B cell (primary cell): ENCODE measurements around the gene GNA15. TPM values are rescaled to one million over a fixed set of nuclear protein-coding genes. Genes with fewer than 3 reads are reported as not detected.

Source experiments
- ATAC-seq: fragments of 200-7000 bp; cut with Tn5 transposase; one replicate; pipeline ENCODE4 v1.10.0; 2021; ENCODE audit warnings: low read depth, mild to moderate bottlenecking, moderate number of reproducible peaks, moderate library complexity
- CTCF ChIA-PET: fragments of 350-600 bp; sonication (Branson Sonifier 250); formaldehyde crosslinking; loops from one replicate; lab custom pipeline; 2021; ENCODE audit warnings: antibody characterized with exemption, inconsistent platforms; lab: Charles Lee
- POLR2A ChIA-PET: fragments of 350-600 bp; sonication (Branson Sonifier 250); formaldehyde crosslinking; loops from one replicate; lab custom pipeline; 2021; ENCODE audit warnings: antibody characterized with exemption; lab: Charles Lee
- DNase-seq: peaks from one replicate; pipeline ENCODE4 v3.0.0; 2013
- H2AFZ ChIP-seq: 2 replicates; pipeline ENCODE4 v1.6.1; 2012; ENCODE audit warnings: mild to moderate bottlenecking, low read depth, low read length; ENCODE audit not compliant: insufficient read depth, poor library complexity, severe bottlenecking
- H3K27ac ChIP-seq, 2 donors: 1 replicate in 1 of 2; 2 replicates in 1 of 2; pipeline ENCODE4 v1.5.1; 2012 to 2013; ENCODE audit warnings: low read length in 2 of 2, mild to moderate bottlenecking in 2 of 2, moderate library complexity in 1 of 2
- H3K27me3 ChIP-seq, 4 experiments: fragments of 200-600 bp in 1 of 4; sonication (generic) in 1 of 4; replicated peaks in 1 of 4; 1 replicate in 2 of 4; 2 replicates in 2 of 4; pipeline versions ENCODE4 v1.6.1 to v1.7.0; 2013 to 2016; ENCODE audit warnings: low read length in 3 of 4, mild to moderate bottlenecking in 2 of 4, mixed read lengths in 1 of 4, moderate library complexity in 1 of 4; ENCODE audit not compliant: insufficient read depth in 4 of 4, control insufficient read depth in 3 of 4; ENCODE audit errors: control extremely low read depth in 1 of 4
- H3K36me3 ChIP-seq, 2 experiments: replicated peaks in 1 of 2; 1 replicate in 1 of 2; 2 replicates in 1 of 2; pipeline versions ENCODE4 v1.6.1 to v1.7.1; 2013; ENCODE audit warnings: low read length in 1 of 2; ENCODE audit not compliant: insufficient read depth in 2 of 2, control insufficient read depth in 1 of 2; ENCODE audit errors: control extremely low read depth in 1 of 2, extremely low read depth in 1 of 2
- H3K4me1 ChIP-seq, 2 donors: fragments of 200-600 bp in 1 of 2; sonication (generic) in 1 of 2; 1 replicate in 1 of 2; 2 replicates in 1 of 2; pipeline versions ENCODE4 v1.5.1 to v1.6.1; 2013 to 2017; ENCODE audit warnings: low read length in 2 of 2; ENCODE audit not compliant: control insufficient read depth in 2 of 2, insufficient read depth in 2 of 2
- H3K4me2 ChIP-seq: replicated peaks from 2 replicates; pipeline ENCODE3; 2012; ENCODE audit warnings: mild to moderate bottlenecking, low read depth, low read length; ENCODE audit not compliant: poor library complexity, severe bottlenecking
- H3K4me3 ChIP-seq, 5 experiments: fragments of 200-600 bp in 1 of 5; sonication (generic) in 1 of 5; 1 replicate in 3 of 5; 2 replicates in 2 of 5; pipeline versions ENCODE4 v1.5.1 to v1.7.0; 2011 to 2016; ENCODE audit warnings: low read length in 4 of 5, mild to moderate bottlenecking in 4 of 5, low read depth in 2 of 5, control low read depth in 1 of 5, moderate library complexity in 1 of 5; ENCODE audit not compliant: insufficient read depth in 1 of 5; ENCODE audit errors: control extremely low read depth in 1 of 5, extremely low read depth in 1 of 5
- H3K79me2 ChIP-seq: fragments of 200-600 bp; sonication (generic); one replicate; pipeline ENCODE4 v1.6.0; 2016; ENCODE audit warnings: low read length; ENCODE audit not compliant: control insufficient read depth, insufficient read depth
- H3K9ac ChIP-seq: fragments of 200-600 bp; sonication (generic); 2 replicates; pipeline ENCODE4 v1.6.1; 2017; ENCODE audit warnings: mild to moderate bottlenecking, low read length, moderate library complexity
- H3K9me3 ChIP-seq, 3 donors: one replicate each; pipeline versions ENCODE4 v1.6.1 to v1.7.1; 2013; ENCODE audit warnings: low read length in 2 of 3; ENCODE audit not compliant: control insufficient read depth in 2 of 3, insufficient read depth in 1 of 3; ENCODE audit errors: control extremely low read depth in 1 of 3
- H4K20me1 ChIP-seq: 2 replicates; pipeline ENCODE4 v1.6.0; 2012; ENCODE audit warnings: mild to moderate bottlenecking, low read length; ENCODE audit not compliant: insufficient read depth, control insufficient read depth, poor library complexity, severe bottlenecking
- H3K27ac Mint-ChIP-seq: one replicate; pipeline ENCODE4 v1.8.0; 2021; ENCODE audit warnings: mixed read lengths
- H3K27me3 Mint-ChIP-seq: one replicate; pipeline ENCODE4 v1.8.0; 2021; ENCODE audit warnings: mixed read lengths
- H3K4me1 Mint-ChIP-seq: one replicate; pipeline ENCODE4 v1.8.0; 2021; ENCODE audit warnings: mixed read lengths
- H3K4me3 Mint-ChIP-seq: one replicate; pipeline ENCODE4 v1.8.0; 2021; ENCODE audit warnings: mixed read lengths
- H3K9me3 Mint-ChIP-seq: one replicate; pipeline ENCODE4 v1.8.0; 2022; ENCODE audit warnings: mixed read lengths; ENCODE audit not compliant: insufficient read depth
- EZH2 ChIP-seq: IDR thresholded peaks from 2 replicates; pipeline ENCODE4 v1.6.1; 2012; ENCODE audit warnings: borderline replicate concordance, low read depth, mild to moderate bottlenecking, moderate library complexity, low read length; ENCODE audit not compliant: insufficient read depth, poor library complexity, severe bottlenecking
- WGBS: methylation state at CpG from one replicate; pipeline ENCODE4 v1.1.5; 2013; ENCODE audit warnings: missing lambda C conversion rate; ENCODE audit not compliant: insufficient coverage; 5-methylcytosine and 5-hydroxymethylcytosine counted together
- intact Hi-C: fragments of 100-400 bp; cut with micrococcal nuclease; formaldehyde crosslinking; loops from one replicate; pipeline ENCODE4 v1.10.0; 2022
- polyA plus RNA-seq: library from polyadenylated mRNA; depleted of rRNA; stranded (reverse); fragments of >200 nt; gene quantifications from 2 replicates; pipeline ENCODE4 v1.2.3, GENCODE V29; 2012
- total RNA-seq, 2 donors: library from RNA; stranded (reverse); fragments of 120-200 nt in 1 of 2; gene quantifications; 1 replicate in 1 of 2; 2 replicates in 1 of 2; pipeline versions ENCODE4 v1.2.3 to v1.2.4, GENCODE V29; 2013 to 2022
- TF ChIP-seq, protein P1 (sequence below): fragments of 200-600 bp; IDR thresholded peaks from one replicate; pipeline ENCODE4 v1.8.0; 2022; ENCODE audit warnings: antibody characterized with exemption, mild to moderate bottlenecking

GNA15 gene
- total and polyA plus RNA-seq, 2 donors (not counting 1 experiment from before 2014, with no cell fraction given), result 0.37 to 0.52 TPM

DNA sequence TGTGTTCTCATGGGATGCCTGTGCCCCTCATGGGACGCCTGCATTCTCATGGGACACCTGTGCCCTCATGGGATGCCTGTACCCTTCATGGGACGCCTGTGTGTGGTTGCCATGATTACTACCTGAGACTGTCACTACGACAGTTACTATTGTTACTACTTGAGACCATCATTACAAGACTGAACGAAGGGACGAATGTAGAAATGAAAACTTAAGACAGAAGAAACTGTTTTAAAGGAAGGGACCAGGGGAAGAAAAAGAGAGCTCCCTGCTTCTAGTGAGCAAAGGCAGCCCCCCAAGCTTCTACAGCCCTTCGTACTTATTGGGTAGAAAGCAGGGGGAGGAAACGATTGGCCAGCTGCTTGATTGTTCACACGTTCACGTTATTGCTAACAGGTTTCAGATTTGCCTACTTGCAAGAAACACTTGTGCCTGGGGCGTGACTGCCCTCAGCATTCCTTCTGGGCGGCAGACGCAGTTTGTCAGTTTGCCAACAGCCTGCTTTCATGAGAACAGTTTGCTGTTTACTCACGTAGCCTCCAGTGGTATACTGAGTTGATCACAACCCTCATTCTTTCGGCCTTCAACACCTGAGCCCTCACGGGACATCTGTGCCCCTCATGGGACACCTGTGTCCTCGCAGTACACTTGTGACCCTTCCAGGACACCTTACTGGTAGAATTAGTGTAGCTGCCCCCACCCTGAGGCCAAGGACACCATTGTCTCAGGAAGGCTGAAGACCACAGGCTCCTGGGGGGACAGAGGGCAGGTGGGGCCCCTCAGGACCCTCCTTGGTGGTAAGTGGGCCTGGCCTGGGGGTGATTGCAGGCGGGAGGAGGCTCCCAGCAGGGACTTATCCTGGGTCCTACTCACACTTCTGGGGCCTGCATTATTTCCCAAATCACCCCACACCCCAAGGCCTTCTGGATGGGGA lies 40.2 kb downstream of the GNA15 start:
- Histone ChIP-seq H3K4me3 (no peak overlapping the region), H4K20me1 (peaks cover 25% of the 10 kb centered on the region), H3K4me2 (peak overlapping the region; percentile 56), H3K79me2 (peaks cover 31% of the 10 kb centered on the region), H3K27ac (peak overlapping the region; percentile 91), H3K9ac (no peak overlapping the region), H3K9me3 (peaks cover 0 to 47% (median 24%) of the 10 kb centered on the region in 3 donors), H3K4me1 (peaks cover 38 to 50% of the 10 kb centered on the region in 2 donors), H3K36me3 (peaks cover 0 to 10% of the 10 kb centered on the region in 2 experiments), H2AFZ (no peak overlapping the region), H3K27me3 (no peaks in the 10 kb centered on the region)
- POLR2A ChIA-PET, result interaction anchor here (1.6 kb wide), 1 partner anchor 9 kb away, joined by 4 read pairs; no protein-coding TSS in a partner anchor
- no peaks in the 10 kb centered on the region for H3K27me3 Mint-ChIP-seq
- no peaks in the 10 kb centered on the region for H3K9me3 Mint-ChIP-seq
- H3K4me1 Mint-ChIP-seq, result peaks cover 42% of the 10 kb centered on the region
- CTCF ChIA-PET, result no interaction called here
- H3K27ac Mint-ChIP-seq, result peak overlapping the region; percentile 92
- no peak for TF ChIP-seq EZH2
- TF ChIP-seq, protein P1, sequence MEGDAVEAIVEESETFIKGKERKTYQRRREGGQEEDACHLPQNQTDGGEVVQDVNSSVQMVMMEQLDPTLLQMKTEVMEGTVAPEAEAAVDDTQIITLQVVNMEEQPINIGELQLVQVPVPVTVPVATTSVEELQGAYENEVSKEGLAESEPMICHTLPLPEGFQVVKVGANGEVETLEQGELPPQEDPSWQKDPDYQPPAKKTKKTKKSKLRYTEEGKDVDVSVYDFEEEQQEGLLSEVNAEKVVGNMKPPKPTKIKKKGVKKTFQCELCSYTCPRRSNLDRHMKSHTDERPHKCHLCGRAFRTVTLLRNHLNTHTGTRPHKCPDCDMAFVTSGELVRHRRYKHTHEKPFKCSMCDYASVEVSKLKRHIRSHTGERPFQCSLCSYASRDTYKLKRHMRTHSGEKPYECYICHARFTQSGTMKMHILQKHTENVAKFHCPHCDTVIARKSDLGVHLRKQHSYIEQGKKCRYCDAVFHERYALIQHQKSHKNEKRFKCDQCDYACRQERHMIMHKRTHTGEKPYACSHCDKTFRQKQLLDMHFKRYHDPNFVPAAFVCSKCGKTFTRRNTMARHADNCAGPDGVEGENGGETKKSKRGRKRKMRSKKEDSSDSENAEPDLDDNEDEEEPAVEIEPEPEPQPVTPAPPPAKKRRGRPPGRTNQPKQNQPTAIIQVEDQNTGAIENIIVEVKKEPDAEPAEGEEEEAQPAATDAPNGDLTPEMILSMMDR, result no peak
- DNase-seq, result peak; percentile 85
- WGBS, result 17% methylated on average over 13 of the region's 17 CpGs
- intact Hi-C loops, result loop anchor here (10.0 kb wide), 1 partner anchor 889 kb away; the partner anchor contains the start of gene ZBTB7A
- ATAC-seq, result no peak
- peak overlapping the region; percentile 67 for H3K4me3 Mint-ChIP-seq
